Activated CD4-positive, alpha-beta T cell treated with anti-CD3 and anti-CD28 coated beads, Interleukin-2, amount 50 U/mL, for 4 hours (primary cell): ENCODE data around the gene AGTPBP1.

Experiments
- DNase-seq, 2 experiments: peaks; one replicate each; pipeline ENCODE4 v3.0.0-alpha.2; 2020

The AGTPBP1 gene

GRCh38 chr9:85716031-85716877 lies 25.5 kb downstream of the AGTPBP1 start:
- no peak for DNase-seq

- DNase-seq, result no peak
These were observed 26.2 kb downstream of the AGTPBP1 start for GRCh38 chr9:85715587-85715986.

GRCh38 chr9:85713897-85714296 lies 27.9 kb downstream of the AGTPBP1 start:
- DNase-seq, result no peak

DNA sequence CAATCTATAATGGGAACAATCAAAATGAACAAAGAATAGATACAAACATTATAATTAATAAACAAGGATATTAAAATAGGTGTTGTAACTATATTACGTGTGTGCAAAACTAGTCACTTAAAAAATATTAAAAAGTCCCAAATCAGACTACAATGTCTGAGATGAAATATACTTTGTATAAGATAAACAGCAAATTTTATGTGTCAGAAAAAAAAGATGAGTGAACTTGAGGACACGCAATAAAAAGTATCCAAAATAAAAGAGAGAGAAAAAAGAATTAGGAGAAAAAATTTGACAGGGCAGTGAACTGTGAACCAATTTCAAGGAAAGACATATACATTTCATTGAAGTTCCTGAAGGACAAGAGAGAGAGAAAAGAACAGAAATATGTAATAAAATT lies 37.0 kb downstream of the AGTPBP1 start:
- no peak for DNase-seq

- no peak for DNase-seq
These were observed 38.4 kb downstream of the AGTPBP1 start for GRCh38 chr9:85703398-85703797.

- no peak for DNase-seq
These were observed 38.9 kb downstream of the AGTPBP1 start for GRCh38 chr9:85702726-85703289.

DNA sequence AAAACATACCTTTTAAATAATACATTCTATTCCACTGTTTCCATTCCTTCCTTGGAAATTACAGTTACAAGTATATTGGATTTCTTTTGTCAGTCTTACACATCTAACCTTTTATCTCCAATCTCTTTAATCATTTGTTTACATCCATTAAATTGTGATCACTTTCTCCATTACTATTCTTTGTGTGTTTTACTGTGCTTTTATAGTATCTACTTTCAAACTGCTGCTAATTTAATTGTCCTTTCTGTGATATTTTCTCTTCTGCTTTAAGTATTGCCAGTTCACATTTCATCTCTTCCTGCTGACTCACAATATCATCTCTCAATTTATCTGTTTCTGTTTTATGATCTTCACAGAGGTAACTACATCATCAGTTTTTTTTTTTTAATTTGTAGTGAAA lies 39.6 kb downstream of the AGTPBP1 start:
- DNase-seq, result no peak

GRCh38 chr9:85700330-85700729 lies 41.4 kb downstream of the AGTPBP1 start:
- no peak for DNase-seq

- no peak for DNase-seq
These were observed 53.4 kb downstream of the AGTPBP1 start for GRCh38 chr9:85688361-85688760.

GRCh38 chr9:85685081-85685480 lies 56.7 kb downstream of the AGTPBP1 start:
- DNase-seq, result no peak

DNA sequence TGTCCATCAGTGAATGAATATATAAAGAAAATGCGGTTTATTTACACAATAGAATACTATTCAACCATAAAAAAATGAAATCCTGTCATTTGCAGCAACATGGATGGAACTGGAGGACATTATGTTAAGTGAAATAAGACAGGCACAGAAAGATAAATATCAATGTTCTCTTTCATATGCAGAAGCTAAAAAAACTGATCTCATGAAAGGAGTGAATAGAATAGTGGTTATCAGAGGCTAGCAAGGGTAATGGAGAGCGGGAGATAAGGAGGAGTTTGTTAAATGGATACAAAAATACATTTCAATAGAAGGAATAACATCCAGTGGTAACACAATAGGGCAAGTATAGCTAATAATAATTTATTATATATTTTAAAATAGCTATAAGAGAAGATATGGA lies 65.0 kb downstream of the AGTPBP1 start:
- DNase-seq, result no peak

GRCh38 chr9:85667374-85667773 lies 74.4 kb downstream of the AGTPBP1 start:
- no peak for DNase-seq

- DNase-seq, result no peak
These were observed 75.7 kb downstream of the AGTPBP1 start for GRCh38 chr9:85666086-85666485.

DNA sequence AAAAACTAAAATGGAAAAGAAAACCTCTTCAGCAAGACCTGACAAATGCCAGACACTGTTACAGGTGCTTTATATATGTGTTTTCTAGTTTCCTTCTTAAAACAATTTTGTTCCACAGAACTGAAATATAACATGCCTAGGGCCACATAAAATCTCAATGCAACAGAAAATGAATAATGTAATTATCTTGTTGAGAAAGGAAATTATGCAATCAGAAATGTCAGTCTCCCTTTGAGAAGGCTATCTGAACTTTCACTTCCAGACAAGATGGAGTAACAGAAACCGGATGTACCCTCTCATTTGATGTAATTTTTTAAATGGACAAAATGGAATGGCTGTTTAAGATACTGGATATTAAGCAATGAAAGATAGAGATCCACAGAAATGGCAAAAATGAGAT lies 79.2 kb downstream of the AGTPBP1 start:
- DNase-seq, result no peak

- no peak for DNase-seq
These were observed 83.0 kb downstream of the AGTPBP1 start for GRCh38 chr9:85658716-85659115.

- DNase-seq, result no peak
These were observed 88.6 kb downstream of the AGTPBP1 start for GRCh38 chr9:85653153-85653552.

DNA sequence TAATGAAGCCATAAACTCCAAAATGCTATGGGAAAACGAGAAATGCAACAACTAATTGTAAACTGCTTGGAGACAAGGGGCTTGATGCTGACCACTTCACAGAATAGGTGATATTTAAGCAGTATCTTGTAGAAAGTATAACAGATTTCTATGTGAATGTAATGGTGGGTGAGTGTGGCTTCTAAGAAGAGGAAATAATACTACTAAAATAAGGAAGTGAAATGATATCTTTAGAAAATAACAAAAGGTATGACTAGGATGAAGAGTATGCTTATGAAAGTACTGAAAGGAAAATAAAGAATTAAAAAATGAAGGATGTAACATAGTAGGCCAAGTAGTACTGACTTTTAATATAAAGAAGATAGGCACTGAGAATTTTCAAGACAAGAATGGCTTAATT lies 94.2 kb downstream of the AGTPBP1 start:
- DNase-seq, result no peak

DNA sequence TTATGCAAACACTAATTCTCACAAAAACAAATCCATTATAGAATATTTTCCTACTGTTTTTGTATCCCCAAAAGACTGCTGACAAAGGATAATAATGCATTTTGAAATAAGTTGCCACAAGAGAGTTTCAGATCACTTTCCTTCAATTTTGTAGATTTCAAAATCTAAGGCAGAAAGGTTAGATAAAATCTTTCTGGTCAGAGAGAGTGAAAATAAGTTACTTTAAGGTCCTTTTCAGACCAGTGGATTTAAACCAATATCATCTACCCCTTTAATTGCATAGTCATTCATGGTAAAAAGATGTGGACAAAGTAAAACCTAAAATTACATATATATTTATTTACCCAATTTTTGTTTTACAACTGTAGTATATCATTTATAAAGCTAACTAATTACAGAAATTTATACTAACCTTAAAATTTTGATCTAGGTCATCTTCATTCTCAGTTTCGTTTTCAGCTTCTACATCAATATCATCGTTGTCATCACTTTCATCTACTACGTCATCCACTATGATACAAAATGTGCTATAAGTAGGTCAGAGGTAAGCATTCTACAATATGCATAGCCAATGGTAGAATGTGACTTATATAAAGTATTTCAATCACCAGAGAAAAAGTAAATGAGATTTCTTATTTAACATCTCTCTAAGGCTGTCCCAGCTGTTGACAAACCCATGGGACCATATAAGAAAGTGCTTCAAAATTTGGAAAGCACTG lies 95.7 kb downstream of the AGTPBP1 start:
- no peak for DNase-seq

DNA sequence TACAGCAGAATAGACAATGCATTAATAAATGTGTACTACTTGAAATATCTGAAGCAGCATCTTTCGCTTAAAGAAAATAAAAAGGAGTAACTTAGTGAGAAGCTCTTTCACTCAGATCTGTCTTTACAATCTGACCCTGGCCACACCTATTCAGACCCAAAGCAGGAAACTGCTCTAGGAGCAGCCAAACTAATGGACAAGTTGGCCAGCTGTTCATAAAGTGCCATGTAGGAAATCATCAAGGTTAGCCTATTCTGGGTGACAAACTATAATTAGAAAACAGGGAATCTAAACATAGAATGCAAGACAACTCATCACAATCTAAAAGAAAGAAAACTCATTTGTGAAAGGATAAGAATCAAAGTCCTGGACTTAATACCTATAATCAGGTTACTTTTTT lies 101.3 kb downstream of the AGTPBP1 start:
- no peak for DNase-seq

DNA sequence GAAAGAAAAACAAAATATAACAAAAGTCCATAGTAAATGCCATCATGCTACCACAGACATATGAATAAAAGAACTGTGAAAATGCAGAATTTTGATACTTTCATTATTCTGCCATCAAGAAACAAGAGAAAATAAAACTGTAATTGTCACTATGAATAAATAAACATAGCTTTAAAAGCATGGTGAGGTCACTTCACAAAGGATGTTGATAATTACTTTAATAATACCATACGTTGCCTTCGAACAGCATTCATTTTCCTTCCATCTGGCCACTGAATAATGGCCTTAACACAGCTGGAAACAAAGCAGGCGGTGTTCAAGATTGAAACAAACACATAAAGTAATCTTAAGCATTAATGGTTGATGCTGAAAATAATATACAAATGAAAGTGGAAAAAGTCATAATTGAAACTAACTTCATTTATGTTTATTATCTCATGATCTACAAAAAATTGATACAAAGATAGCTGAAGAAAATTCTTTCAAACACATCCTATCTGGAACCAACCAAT lies 102.0 kb downstream of the AGTPBP1 start:
- no peak for DNase-seq

DNA sequence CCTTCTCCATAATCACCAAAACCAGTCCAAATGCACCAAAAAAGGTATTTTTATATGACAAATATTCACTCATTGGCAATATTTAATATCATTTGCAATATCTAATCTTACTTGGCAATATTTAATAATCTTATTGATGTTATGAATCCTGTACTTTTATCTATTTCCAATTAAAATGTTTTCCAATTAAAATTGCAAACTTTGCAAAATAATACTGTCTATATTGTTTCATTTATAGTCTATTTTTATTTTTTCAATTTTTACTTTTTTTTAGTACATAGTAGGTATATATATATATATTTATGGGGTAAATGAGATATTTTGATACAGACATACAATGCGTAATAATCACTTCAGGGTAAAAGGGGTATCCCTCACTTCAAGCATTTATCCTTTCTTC lies 109.9 kb downstream of the AGTPBP1 start:
- no peak for DNase-seq

DNA sequence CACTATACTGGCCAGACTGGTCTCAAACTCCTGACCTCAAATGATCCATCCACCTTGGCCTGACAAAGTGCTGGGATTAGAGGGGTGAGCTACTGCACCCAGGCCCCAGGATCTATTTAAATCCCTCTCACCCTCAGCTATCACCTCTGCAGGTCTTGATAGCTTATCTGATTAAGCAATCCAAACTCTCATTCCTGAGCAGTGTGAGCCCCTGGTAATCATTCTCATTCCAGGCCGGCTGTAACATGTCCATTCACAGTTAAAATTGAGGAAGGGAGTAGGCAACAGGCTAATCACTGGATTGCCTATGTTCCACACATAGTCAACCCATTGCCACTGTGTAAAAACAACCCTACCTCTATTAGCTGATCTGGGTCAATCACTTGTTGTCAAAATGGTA lies 111.1 kb downstream of the AGTPBP1 start:
- no peak for DNase-seq

DNA sequence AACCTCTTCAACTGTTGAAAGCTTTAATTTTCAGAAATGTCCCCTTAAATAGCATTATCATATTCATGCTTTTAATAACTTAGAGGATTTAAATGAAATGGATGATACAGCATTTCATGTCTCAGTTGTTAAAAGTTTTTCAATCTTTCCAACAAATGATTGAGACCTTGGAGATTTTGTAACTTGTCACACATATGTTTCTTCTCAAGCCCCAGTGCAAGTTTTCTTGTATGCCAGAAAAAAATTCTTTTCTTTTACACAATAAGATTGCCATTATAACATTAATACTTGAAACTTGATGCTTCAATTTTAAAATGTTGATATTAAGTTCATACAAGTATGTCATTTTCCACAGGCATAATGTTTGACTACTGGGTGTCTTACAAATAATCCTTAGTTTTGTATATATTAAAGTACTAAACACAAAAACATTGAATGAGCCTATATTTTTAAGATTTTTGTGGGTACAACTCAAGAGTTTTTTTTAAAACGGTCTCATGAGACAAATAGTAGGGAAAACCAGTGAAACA lies 124.5 kb downstream of the AGTPBP1 start:
- DNase-seq, result no peak

- DNase-seq, result no peak
These were observed 126.0 kb downstream of the AGTPBP1 start for GRCh38 chr9:85615792-85616191.
